Panc1 (cell line): Measurements from ENCODE around the gene GPHN. TPM values are rescaled to one million over a fixed set of nuclear protein-coding genes. Genes with fewer than 3 reads are reported as not detected.

Experiments used
- ATAC-seq: fragments of 200-7000 bp; cut with Tn5 transposase; 2 replicates; pipeline ENCODE4 v1.9.1; 2020; ENCODE audit warnings: mild to moderate bottlenecking, moderate library complexity
- BruUV-seq: library from RNA; stranded (reverse); fragments of 400-500 nt; replicated peaks from 2 replicates; lab custom pipeline; 2021; lab: Mats Ljungman, UMichigan
- CTCF ChIA-PET: fragments of 300-600 bp; sonication (Branson Sonifier 250); formaldehyde crosslinking; loops from one replicate; lab custom pipeline; 2022; ENCODE audit warnings: antibody characterized with exemption; lab: Charles Lee
- POLR2A ChIA-PET: fragments of 300-600 bp; sonication (Branson Sonifier 250); formaldehyde crosslinking; loops from one replicate; lab custom pipeline; 2022; ENCODE audit warnings: antibody characterized with exemption; lab: Charles Lee
- DNase-seq: peaks from one replicate; pipeline ENCODE4 v3.0.0-alpha.2; 2010; ENCODE audit warnings: low read depth, low spot score
- H3K27ac ChIP-seq: 2 replicates; pipeline ENCODE4 v1.5.1; 2011; ENCODE audit warnings: mild to moderate bottlenecking, low read length, inconsistent platforms
- H3K27me3 ChIP-seq: fragments of 200-500 bp; sonication (Bioruptor generic); 2 replicates; pipeline ENCODE4 v1.6.0; 2014; ENCODE audit warnings: low read length, inconsistent platforms; ENCODE audit not compliant: control insufficient read depth, insufficient read depth
- H3K36me3 ChIP-seq: fragments of 200-500 bp; sonication (Bioruptor generic); 2 replicates; pipeline ENCODE4 v1.5.1; 2014; ENCODE audit warnings: inconsistent platforms, mild to moderate bottlenecking, low read length, moderate library complexity; ENCODE audit not compliant: control insufficient read depth, insufficient read depth
- H3K4me1 ChIP-seq: 2 replicates; pipeline ENCODE4 v1.5.1; 2011; ENCODE audit warnings: inconsistent platforms, mild to moderate bottlenecking, low read length, moderate library complexity; ENCODE audit not compliant: control insufficient read depth, insufficient read depth
- H3K4me3 ChIP-seq, 2 experiments: 2 replicates each; pipeline ENCODE4 v1.5.1; 2011 to 2012; ENCODE audit warnings: low read depth in 2 of 2, low read length in 2 of 2, mild to moderate bottlenecking in 2 of 2, inconsistent platforms in 1 of 2, moderate library complexity in 1 of 2
- H3K9me3 ChIP-seq: fragments of 200-500 bp; sonication (Bioruptor generic); 2 replicates; pipeline ENCODE4 v1.5.1; 2014; ENCODE audit warnings: low read depth, mild to moderate bottlenecking, inconsistent platforms, low read length, moderate library complexity; ENCODE audit not compliant: control insufficient read depth, insufficient read depth
- POLR2AphosphoS5 ChIP-seq: IDR thresholded peaks from 2 replicates; pipeline ENCODE4 v1.6.1; 2012; ENCODE audit warnings: mild to moderate bottlenecking, low read depth, low read length, moderate library complexity
- REST ChIP-seq, 2 experiments: IDR thresholded peaks; 2 replicates each; pipeline ENCODE4 v1.6.1; 2011 to 2012; ENCODE audit warnings: low read depth in 2 of 2, control low read depth in 1 of 2, low read length in 1 of 2, mild to moderate bottlenecking in 1 of 2, moderate library complexity in 1 of 2; ENCODE audit not compliant: insufficient read depth in 1 of 2
- SIN3A ChIP-seq: IDR thresholded peaks from 2 replicates; pipeline ENCODE4 v1.6.1; 2012; ENCODE audit warnings: low read depth, mild to moderate bottlenecking, low read length, moderate library complexity, borderline replicate concordance; ENCODE audit not compliant: insufficient read depth
- TCF7L2 ChIP-seq: IDR thresholded peaks from 2 replicates; pipeline ENCODE4 v1.6.1; 2011; ENCODE audit warnings: mild to moderate bottlenecking, low read depth, low read length, inconsistent platforms
- in situ Hi-C: cut with HindIII; loops from 2 replicates; pipeline ENCODE4 v1.10.0; 2016; ENCODE audit warnings: low sequenced_read_pairs, low pct_unique_long_range_greater_than_20kb
- intact Hi-C: fragments of 100-400 bp; cut with micrococcal nuclease; formaldehyde crosslinking; loops from one replicate; pipeline ENCODE4 v1.10.0; 2022; ENCODE audit not compliant: unreplicated experiment
- total RNA-seq: library from RNA; stranded (reverse); gene quantifications from one replicate; pipeline ENCODE4 v1.2.1, GENCODE V29; 2021; ENCODE audit not compliant: unreplicated experiment
- TF ChIP-seq, protein P1 (sequence below): fragments of 450-650 bp; IDR thresholded peaks from 2 replicates; pipeline ENCODE4 v1.5.1; 2017; ENCODE audit warnings: mild to moderate bottlenecking

GPHN gene
- total RNA-seq, 1 experiment from 2014 or later = 26.6 TPM

GRCh38 chr14:66944872-66945271, 436.9 kb downstream of the GPHN start:
- Histone ChIP-seq H3K4me1 (no peaks in the 10 kb centered on the region), H3K9me3 (peaks cover 38% of the 10 kb centered on the region), H3K27me3 (no peaks in the 10 kb centered on the region), H3K27ac (no peak overlapping the region), H3K36me3 (no peaks in the 10 kb centered on the region), H3K4me3 (no peak overlapping the region)
- CTCF ChIA-PET = no interaction called here
- DNase-seq = no peak
- POLR2A ChIA-PET = no interaction called here
- in situ Hi-C loops = no loop called here
- TF ChIP-seq, protein P1, sequence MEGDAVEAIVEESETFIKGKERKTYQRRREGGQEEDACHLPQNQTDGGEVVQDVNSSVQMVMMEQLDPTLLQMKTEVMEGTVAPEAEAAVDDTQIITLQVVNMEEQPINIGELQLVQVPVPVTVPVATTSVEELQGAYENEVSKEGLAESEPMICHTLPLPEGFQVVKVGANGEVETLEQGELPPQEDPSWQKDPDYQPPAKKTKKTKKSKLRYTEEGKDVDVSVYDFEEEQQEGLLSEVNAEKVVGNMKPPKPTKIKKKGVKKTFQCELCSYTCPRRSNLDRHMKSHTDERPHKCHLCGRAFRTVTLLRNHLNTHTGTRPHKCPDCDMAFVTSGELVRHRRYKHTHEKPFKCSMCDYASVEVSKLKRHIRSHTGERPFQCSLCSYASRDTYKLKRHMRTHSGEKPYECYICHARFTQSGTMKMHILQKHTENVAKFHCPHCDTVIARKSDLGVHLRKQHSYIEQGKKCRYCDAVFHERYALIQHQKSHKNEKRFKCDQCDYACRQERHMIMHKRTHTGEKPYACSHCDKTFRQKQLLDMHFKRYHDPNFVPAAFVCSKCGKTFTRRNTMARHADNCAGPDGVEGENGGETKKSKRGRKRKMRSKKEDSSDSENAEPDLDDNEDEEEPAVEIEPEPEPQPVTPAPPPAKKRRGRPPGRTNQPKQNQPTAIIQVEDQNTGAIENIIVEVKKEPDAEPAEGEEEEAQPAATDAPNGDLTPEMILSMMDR = no peak
- TF ChIP-seq REST (IDR thresholded peaks at IDR 0.05; ENCODE audit: insufficient read depth in 1 of 2, low read depth in 2 of 2, low read length in 1 of 2) (no peak), POLR2AphosphoS5 (no peak), SIN3A (no peak), TCF7L2 (no peak)
- intact Hi-C loops = no loop called here
- no TSS peak for BruUV-seq
- ATAC-seq = no peak

DNA sequence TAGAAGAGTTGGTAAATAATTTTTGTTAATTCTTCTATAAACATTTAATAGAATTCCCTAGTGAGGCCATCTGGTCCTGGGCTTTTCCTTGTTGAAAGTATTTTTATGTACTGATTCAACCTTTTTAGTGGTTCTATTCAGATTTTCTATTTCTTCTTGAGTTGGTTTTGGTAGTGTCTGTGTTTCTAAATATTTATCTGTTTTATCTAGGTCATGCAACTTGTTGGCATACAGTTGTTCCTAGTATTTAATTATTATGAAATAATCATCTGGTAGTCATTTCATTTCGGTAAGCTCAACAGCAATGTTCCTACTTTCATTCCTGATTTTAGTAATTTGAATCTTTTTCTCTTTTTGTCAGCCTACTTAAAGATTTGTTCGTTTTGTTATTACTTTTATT, 447.2 kb downstream of the GPHN start:
- intact Hi-C loops = no loop called here
- TF ChIP-seq SIN3A = no peak
- TF ChIP-seq, protein P1 = no peak
- TF ChIP-seq REST (IDR thresholded peaks at IDR 0.05; ENCODE audit: insufficient read depth in 1 of 2, low read depth in 2 of 2, low read length in 1 of 2) = no peak
- TF ChIP-seq POLR2AphosphoS5 = no peak
- peaks cover 20% of the 10 kb centered on the region for H3K9me3 ChIP-seq
- no peak overlapping the region for H3K4me3 ChIP-seq
- no peaks in the 10 kb centered on the region for H3K27me3 ChIP-seq
- in situ Hi-C loops = no loop called here
- H3K4me1 ChIP-seq = no peaks in the 10 kb centered on the region
- ChIA-PET POLR2A (no interaction called here), CTCF (no interaction called here)
- no peak overlapping the region for H3K27ac ChIP-seq
- H3K36me3 ChIP-seq = no peaks in the 10 kb centered on the region
- DNase-seq (no peak), ATAC-seq (no peak)
- BruUV-seq = no TSS peak
